ENCODE data around the gene GPR34.

Gene GPR34

DNA sequence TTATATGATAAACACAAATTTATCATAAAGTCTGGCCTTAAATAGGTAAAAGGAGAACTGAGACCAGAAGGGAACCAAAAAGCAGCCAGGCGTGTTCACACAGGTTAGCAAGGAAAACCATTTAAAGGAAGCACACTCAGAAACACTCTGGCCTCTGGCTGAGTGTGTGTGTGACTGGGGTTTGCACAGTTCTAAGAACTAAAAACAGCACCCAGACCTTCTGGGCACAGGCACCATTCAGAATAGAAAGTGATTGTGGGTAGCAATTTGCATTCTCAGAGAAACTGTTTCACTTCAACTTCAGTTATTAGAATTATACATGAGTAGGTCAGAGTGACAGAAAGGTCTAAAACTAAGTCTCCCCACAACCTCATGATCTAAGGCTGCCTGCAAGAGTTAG lies 45.2 kb downstream of the GPR34 start:
- peak; percentile 0 for DNase-seq (ENCODE audit: low read depth, low spot score)

GRCh38 chrX:41734530-41734929 lies 45.8 kb downstream of the GPR34 start:
- DNase-seq (ENCODE audit: low read depth, low spot score), result no peak

GRCh38 chrX:41737065-41737464 lies 48.3 kb downstream of the GPR34 start:
- DNase-seq (ENCODE audit: low read depth, low spot score), result no peak

DNA sequence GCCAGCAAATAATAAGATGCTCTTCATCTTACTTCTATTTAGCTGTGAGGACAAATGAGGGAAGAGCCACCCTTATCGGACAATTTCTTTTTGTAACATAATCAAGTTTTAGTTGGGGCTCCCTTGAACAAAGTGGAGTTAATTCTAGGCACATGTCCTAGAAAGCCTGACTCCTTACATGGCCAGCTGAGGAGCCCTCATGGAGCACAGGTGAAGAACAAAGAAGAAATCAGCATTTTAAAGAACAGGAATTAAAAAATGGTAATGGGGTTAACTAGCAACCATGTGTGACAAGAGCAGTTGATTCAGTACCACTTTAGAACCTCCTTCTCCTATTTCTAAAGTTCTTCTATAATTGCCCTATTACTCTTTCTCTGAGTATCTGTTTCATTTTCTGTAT lies 51.1 kb downstream of the GPR34 start:
- DNase-seq (ENCODE audit: low read depth, low spot score), result no peak
